KG1 (cell line): ENCODE measurements around the gene PRLH.

Source experiments
- DNase-seq: peaks from one replicate; lab custom pipeline; 2025; lab: John Stamatoyannopoulos, UW

PRLH gene

GRCh38 chr2:237539681-237540080 is 26.7 kb upstream of the PRLH start:
- no peak for DNase-seq

DNA sequence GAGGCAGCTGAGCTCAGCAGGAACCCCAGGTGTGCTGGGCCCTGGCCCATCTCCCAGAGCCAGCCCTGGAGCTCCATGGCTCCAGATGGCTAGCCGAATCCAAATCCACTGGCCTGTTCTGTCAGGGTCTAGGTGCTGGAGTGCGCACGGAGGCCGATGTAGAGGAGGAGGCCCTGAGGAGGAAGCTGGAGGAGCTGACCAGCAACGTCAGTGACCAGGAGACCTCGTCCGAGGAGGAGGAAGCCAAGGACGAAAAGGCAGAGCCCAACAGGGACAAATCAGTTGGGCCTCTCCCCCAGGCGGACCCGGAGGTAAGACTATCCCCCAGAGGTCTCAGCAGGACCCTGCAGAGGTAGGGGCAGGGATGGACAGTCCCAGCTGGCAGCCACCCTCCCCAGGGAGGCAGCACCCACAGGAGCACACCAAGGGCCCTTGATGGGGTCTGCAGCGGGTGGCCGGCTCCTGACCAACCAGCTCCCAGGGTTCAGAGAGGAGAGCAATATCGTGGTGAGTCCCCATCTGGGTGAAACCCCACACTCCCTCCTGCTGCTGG is 26.1 kb upstream of the PRLH start:
- DNase-seq = no peak

DNA sequence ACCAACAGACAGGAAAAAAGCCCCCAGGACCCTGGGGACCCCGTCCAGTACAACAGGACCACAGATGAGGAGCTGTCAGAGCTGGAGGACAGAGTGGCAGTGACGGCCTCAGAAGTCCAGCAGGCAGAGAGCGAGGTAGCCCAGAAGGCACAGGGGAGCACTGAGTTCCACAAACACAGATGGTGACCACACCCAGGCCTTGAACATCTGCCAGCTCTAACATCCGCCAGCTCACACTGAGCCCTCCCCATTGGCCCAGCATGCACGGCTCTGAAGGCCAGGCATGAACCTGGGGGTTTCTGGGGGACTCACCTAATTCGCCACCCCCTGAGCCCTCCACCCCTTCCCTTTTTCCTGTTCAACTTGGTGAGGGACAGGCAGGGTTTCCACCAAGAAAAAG is 25.6 kb upstream of the PRLH start:
- no peak for DNase-seq

DNA sequence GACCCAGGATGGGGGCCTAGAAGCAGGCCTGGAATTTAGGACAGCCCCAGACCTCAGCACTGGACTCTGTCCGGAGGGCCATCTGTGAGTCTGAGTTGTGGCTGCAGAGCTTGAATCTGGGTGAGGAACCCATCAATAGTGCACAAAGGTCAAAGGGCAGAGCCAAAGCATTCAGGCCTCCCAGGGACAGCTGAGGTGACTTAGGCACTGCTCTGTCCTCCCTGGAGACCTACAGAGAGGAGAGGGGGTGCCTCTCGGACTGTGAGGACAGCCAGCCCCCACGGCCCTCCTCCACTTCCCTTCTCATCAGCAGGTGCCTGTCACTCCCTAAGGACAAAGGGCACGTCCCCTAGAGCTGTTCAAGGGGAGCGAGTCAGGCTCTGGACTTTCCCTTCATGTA is 25.1 kb upstream of the PRLH start:
- DNase-seq = no peak

GRCh38 chr2:237542001-237542704 is 24.2 kb upstream of the PRLH start:
- no peak for DNase-seq

GRCh38 chr2:237546040-237546875 is 20.1 kb upstream of the PRLH start:
- no peak for DNase-seq

GRCh38 chr2:237546876-237547395 is 19.4 kb upstream of the PRLH start:
- no peak for DNase-seq

DNA sequence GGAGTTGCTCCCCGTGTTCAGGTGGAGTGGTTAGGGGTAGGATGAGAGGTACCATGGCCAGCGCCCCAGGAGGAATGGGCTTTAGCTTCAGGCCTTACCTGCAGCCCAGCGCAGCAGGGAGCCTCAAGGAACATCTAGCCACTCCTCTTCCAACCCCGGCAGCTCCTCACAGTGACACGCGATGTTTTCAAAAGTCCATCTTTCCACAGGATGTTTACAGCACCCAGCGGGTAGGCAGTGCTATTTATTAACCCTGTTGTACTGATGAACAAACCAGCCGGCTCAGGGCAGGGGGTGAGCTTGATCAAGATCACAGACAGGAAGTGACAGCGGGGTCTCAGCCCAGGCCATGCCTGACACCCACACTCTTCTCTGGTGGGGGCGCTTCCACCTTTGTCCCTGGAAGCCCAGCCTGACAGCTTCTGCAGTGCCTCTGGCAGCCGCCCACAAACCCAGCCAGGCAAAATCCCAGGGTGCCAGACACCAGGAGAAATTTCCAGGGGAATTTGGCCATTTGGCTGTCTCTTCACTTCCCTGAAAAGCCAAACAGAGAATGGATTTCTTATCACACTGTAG is 18.4 kb upstream of the PRLH start:
- DNase-seq = no peak

GRCh38 chr2:237549216-237549615 is 17.2 kb upstream of the PRLH start:
- DNase-seq = no peak

GRCh38 chr2:237549643-237550415 is 16.5 kb upstream of the PRLH start:
- DNase-seq = no peak

- no peak for DNase-seq
These were observed 15.3 kb upstream of the PRLH start for GRCh38 chr2:237551071-237551574.

DNA sequence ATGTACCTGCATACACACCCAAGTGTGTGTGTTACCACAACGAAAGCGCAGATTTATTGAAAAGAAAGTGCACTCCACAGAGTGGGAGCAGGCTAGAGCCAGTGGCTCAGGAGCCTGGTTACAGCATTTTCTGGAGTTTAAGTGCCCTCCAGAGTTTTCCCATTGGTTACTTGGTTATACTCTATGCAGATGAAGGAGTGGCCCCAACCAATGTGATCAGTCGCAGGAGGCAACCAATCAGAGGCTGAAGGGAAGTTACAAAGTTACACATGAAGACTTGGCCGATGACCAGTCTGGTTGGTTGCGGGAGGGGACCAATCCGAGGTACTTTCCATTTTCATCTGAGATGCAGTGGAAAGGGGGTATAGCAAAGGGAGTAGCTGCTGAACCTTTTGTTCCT is 13.5 kb upstream of the PRLH start:
- DNase-seq = no peak

- DNase-seq = no peak
These were observed 12.4 kb upstream of the PRLH start for GRCh38 chr2:237553948-237554347.

- no peak for DNase-seq
These were observed 10.8 kb upstream of the PRLH start for GRCh38 chr2:237555560-237555959.

DNA sequence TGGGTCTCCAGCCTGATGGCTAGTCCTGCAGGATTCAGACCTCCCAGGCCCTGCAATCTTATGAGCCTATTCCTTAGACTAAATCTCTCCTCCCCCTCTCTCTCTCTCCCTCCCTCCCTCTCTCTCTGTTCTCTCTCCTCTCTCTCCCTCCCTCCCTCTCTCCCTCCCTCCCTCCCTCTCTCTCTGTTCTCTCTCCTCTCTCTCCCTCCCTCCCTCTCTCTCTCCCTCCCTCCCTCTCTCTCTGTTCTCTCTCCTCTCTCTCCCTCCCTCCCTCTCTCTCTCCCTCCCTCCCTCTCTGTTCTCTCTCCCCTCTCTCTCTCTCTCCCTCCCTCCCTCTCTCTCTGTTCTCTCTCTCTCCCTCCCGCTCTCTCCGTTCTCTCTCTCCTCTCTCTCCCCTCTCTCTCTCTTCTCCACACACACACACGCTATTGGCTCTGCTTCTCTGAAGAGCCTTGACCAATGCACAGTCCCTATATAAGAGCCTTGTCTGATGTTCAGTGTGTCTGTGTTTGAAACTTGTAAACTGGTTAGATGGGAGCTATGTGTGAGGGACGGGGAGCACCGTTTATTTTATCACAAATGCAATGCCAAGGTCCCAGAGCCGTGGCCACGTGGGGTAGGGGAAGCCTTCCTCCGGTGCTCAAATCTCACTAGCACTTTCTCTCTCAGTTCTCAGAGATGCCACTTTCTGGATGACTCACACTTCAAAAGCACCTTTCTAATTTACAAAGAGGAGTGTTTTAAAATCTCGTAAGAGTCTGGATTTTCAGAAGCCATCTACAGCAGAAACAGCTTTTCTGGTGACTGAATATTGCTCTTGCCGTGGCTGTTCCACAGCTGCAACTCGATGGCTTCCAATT is 9.4 kb upstream of the PRLH start:
- no peak for DNase-seq

- no peak for DNase-seq
These were observed 8.8 kb upstream of the PRLH start for GRCh38 chr2:237557633-237558015.

GRCh38 chr2:237558961-237559641 is 7.3 kb upstream of the PRLH start:
- no peak for DNase-seq

GRCh38 chr2:237561221-237561620 is 5.2 kb upstream of the PRLH start:
- no peak for DNase-seq

DNA sequence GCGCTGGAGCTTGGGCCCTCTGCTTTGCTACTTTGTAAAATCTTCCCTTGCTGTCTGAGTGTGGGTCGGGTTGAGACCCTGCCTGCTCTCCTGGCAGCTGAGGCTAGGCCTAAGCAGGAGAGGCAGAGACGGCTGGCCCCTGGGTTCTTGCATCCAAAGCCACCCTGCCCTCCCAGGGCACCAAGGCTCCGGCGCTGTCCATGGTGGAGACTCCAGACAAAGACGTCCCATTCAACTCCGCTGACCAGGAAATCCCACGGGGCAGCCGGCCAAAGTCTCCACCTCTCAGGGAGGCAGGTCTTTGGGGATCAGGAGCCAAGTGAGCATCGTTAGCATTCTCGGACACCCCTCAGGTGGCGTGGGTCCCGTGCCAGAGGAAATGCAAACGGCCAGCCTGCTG is 2.6 kb upstream of the PRLH start:
- DNase-seq = no peak

DNA sequence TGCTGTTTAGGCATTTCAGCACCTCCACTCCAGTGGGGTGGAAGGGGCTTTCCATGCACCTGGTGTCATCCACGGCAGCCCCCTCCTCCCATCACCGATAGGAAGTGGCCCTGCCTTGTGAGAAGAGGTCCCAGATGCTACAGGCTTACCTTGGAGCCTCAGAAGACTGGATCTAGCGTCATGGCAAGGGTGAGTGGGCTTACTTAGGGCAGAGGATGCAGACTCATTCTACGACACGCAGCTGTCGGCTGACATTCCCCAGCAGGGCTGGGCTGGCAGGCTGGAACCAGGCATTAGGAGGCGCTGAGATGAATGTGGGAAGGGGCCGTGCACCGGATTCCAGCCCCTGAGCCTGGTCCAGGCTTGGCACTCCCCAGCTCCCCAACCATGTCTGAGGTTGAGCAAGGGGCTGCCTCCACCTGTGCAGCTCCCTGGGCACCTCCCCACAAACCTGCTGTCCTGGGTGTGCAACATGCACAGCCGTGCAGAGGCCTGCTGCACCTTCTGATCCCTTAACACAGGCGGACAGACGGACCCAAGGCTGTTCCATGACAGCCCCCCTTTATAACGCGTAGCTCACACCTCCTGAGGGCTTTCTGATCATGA is 1.7 kb upstream of the PRLH start:
- DNase-seq = no peak
